BE2C (cell line): ENCODE data around the gene PSMD5.

Experiments used
- DNase-seq: peaks from one replicate; pipeline ENCODE4 v3.0.0-alpha.2; 2020
- H3K27me3 ChIP-seq: fragments of 250-450 bp; sonication (Bioruptor Pico); 2 replicates; pipeline ENCODE4 v1.5.1; 2020; ENCODE audit warnings: mild to moderate bottlenecking
- H3K36me3 ChIP-seq: fragments of 250-450 bp; sonication (Bioruptor Pico); 2 replicates; pipeline ENCODE4 v1.5.1; 2020; ENCODE audit warnings: mild to moderate bottlenecking
- H3K4me1 ChIP-seq: fragments of 250-450 bp; sonication (Bioruptor Pico); 2 replicates; pipeline ENCODE4 v1.5.1; 2020
- H3K4me3 ChIP-seq: 2 replicates; pipeline ENCODE4 v1.5.1; 2011; ENCODE audit warnings: low read depth, low read length
- H3K9me3 ChIP-seq: fragments of 250-450 bp; sonication (Bioruptor Pico); 2 replicates; pipeline ENCODE4 v1.5.1; 2020
- TF ChIP-seq, protein P1 (sequence below): IDR thresholded peaks from 2 replicates; pipeline ENCODE4 v1.5.1; 2012; ENCODE audit warnings: mild to moderate bottlenecking, low read depth, low read length

The PSMD5 gene

DNA sequence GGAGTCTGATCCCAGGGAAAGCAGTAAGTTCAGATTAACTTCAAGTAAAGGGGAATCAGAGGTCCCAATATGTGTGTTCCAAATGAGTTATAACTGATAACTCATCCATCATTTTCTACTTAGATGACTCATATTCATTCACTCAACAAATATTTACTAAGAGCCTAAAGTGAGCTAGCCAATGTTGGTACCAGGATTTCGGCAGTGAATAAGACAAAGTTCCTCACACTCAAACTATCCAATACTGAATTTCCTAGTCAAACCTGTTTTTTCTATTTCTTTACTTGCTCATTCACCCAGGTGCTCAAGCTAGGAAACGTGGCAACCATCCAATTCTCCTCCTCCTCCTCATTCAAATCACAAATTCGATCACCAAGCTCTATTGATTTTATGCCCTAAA is 75.3 kb downstream of the PSMD5 start:
- TF ChIP-seq, protein P1, sequence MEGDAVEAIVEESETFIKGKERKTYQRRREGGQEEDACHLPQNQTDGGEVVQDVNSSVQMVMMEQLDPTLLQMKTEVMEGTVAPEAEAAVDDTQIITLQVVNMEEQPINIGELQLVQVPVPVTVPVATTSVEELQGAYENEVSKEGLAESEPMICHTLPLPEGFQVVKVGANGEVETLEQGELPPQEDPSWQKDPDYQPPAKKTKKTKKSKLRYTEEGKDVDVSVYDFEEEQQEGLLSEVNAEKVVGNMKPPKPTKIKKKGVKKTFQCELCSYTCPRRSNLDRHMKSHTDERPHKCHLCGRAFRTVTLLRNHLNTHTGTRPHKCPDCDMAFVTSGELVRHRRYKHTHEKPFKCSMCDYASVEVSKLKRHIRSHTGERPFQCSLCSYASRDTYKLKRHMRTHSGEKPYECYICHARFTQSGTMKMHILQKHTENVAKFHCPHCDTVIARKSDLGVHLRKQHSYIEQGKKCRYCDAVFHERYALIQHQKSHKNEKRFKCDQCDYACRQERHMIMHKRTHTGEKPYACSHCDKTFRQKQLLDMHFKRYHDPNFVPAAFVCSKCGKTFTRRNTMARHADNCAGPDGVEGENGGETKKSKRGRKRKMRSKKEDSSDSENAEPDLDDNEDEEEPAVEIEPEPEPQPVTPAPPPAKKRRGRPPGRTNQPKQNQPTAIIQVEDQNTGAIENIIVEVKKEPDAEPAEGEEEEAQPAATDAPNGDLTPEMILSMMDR: no peak
- Histone ChIP-seq H3K4me1 (no peaks in the 10 kb centered on the region; the same call in 1 of the 2 replicates), H3K36me3 (peaks cover 72% of the 10 kb centered on the region), H3K27me3 (no peaks in the 10 kb centered on the region), H3K4me3 (no peak overlapping the region), H3K9me3 (no peaks in the 10 kb centered on the region)
- DNase-seq: no peak
